ENCODE measurements around the gene OTUD6A.

OTUD6A gene

GRCh38 chrX:70033348-70034051, 28.8 kb upstream of the OTUD6A start:
- H3K9me3 ChIP-seq (ENCODE audit: control insufficient read depth in 1 of 2, low read length in 2 of 2): no peaks in the 10 kb centered on the region
- no peak overlapping the region for H3K4me3 ChIP-seq (ENCODE audit: low read depth in 1 of 2, low read length in 2 of 2)
- no peaks in the 10 kb centered on the region for H3K27me3 ChIP-seq (ENCODE audit: low read depth, low read length)
- no peaks in the 10 kb centered on the region for H3K36me3 ChIP-seq (ENCODE audit: control insufficient read depth in 1 of 2, insufficient read depth in 2 of 2, low read length in 2 of 2)
- H3K4me1 ChIP-seq (ENCODE audit: control insufficient read depth in 1 of 2, insufficient read depth in 2 of 2, low read length in 2 of 2): no peaks in the 10 kb centered on the region
- no peak overlapping the region for H3K27ac ChIP-seq (ENCODE audit: low read length)

- Histone ChIP-seq H3K27ac (ENCODE audit: low read length) (no peak overlapping the region), H3K27me3 (ENCODE audit: low read depth, low read length) (no peaks in the 10 kb centered on the region), H3K9me3 (ENCODE audit: control insufficient read depth in 1 of 2, low read length in 2 of 2) (no peaks in the 10 kb centered on the region), H3K4me3 (ENCODE audit: low read depth in 1 of 2, low read length in 2 of 2) (no peak overlapping the region), H3K4me1 (ENCODE audit: control insufficient read depth in 1 of 2, insufficient read depth in 2 of 2, low read length in 2 of 2) (no peaks in the 10 kb centered on the region), H3K36me3 (ENCODE audit: control insufficient read depth in 1 of 2, insufficient read depth in 2 of 2, low read length in 2 of 2) (no peaks in the 10 kb centered on the region)
Measured at GRCh38 chrX:70034646-70035045, 27.6 kb upstream of the OTUD6A start.

- no peak overlapping the region for H3K27ac ChIP-seq (ENCODE audit: low read length)
- no peaks in the 10 kb centered on the region for H3K27me3 ChIP-seq (ENCODE audit: low read depth, low read length)
- no peaks in the 10 kb centered on the region for H3K4me1 ChIP-seq (ENCODE audit: control insufficient read depth in 1 of 2, insufficient read depth in 2 of 2, low read length in 2 of 2)
- H3K4me3 ChIP-seq (ENCODE audit: low read depth in 1 of 2, low read length in 2 of 2): no peak overlapping the region
- no peaks in the 10 kb centered on the region for H3K36me3 ChIP-seq (ENCODE audit: control insufficient read depth in 1 of 2, insufficient read depth in 2 of 2, low read length in 2 of 2)
- no peaks in the 10 kb centered on the region for H3K9me3 ChIP-seq (ENCODE audit: control insufficient read depth in 1 of 2, low read length in 2 of 2)
Measured at GRCh38 chrX:70038515-70038914, 23.7 kb upstream of the OTUD6A start.

- Histone ChIP-seq H3K9me3 (ENCODE audit: control insufficient read depth in 1 of 2, low read length in 2 of 2) (no peaks in the 10 kb centered on the region), H3K4me1 (ENCODE audit: control insufficient read depth in 1 of 2, insufficient read depth in 2 of 2, low read length in 2 of 2) (no peaks in the 10 kb centered on the region), H3K27ac (ENCODE audit: low read length) (no peak overlapping the region), H3K36me3 (ENCODE audit: control insufficient read depth in 1 of 2, insufficient read depth in 2 of 2, low read length in 2 of 2) (no peaks in the 10 kb centered on the region), H3K4me3 (ENCODE audit: low read depth in 1 of 2, low read length in 2 of 2) (no peak overlapping the region), H3K27me3 (ENCODE audit: low read depth, low read length) (no peaks in the 10 kb centered on the region)
Measured at GRCh38 chrX:70038951-70039350, 23.3 kb upstream of the OTUD6A start.

- Histone ChIP-seq H3K4me1 (ENCODE audit: control insufficient read depth in 1 of 2, insufficient read depth in 2 of 2, low read length in 2 of 2) (no peaks in the 10 kb centered on the region), H3K27me3 (ENCODE audit: low read depth, low read length) (no peaks in the 10 kb centered on the region), H3K4me3 (ENCODE audit: low read depth in 1 of 2, low read length in 2 of 2) (no peak overlapping the region), H3K36me3 (ENCODE audit: control insufficient read depth in 1 of 2, insufficient read depth in 2 of 2, low read length in 2 of 2) (no peaks in the 10 kb centered on the region), H3K9me3 (ENCODE audit: control insufficient read depth in 1 of 2, low read length in 2 of 2) (no peaks in the 10 kb centered on the region), H3K27ac (ENCODE audit: low read length) (no peak overlapping the region)
Measured at GRCh38 chrX:70039758-70040157, 22.5 kb upstream of the OTUD6A start.

GRCh38 chrX:70041993-70042392, 20.3 kb upstream of the OTUD6A start:
- Histone ChIP-seq H3K4me3 (ENCODE audit: low read depth in 1 of 2, low read length in 2 of 2) (no peak overlapping the region), H3K9me3 (ENCODE audit: control insufficient read depth in 1 of 2, low read length in 2 of 2) (no peaks in the 10 kb centered on the region), H3K27me3 (ENCODE audit: low read depth, low read length) (no peaks in the 10 kb centered on the region), H3K27ac (ENCODE audit: low read length) (no peak overlapping the region), H3K4me1 (ENCODE audit: control insufficient read depth in 1 of 2, insufficient read depth in 2 of 2, low read length in 2 of 2) (no peaks in the 10 kb centered on the region), H3K36me3 (ENCODE audit: control insufficient read depth in 1 of 2, insufficient read depth in 2 of 2, low read length in 2 of 2) (no peaks in the 10 kb centered on the region)

- Histone ChIP-seq H3K27ac (ENCODE audit: low read length) (no peak overlapping the region), H3K4me1 (ENCODE audit: control insufficient read depth in 1 of 2, insufficient read depth in 2 of 2, low read length in 2 of 2) (no peaks in the 10 kb centered on the region)
Measured at GRCh38 chrX:70042399-70043371, 19.6 kb upstream of the OTUD6A start.

GRCh38 chrX:70043685-70044084, 18.6 kb upstream of the OTUD6A start:
- Histone ChIP-seq H3K4me1 (ENCODE audit: control insufficient read depth in 1 of 2, insufficient read depth in 2 of 2, low read length in 2 of 2) (no peaks in the 10 kb centered on the region), H3K4me3 (ENCODE audit: low read depth in 1 of 2, low read length in 2 of 2) (no peak overlapping the region), H3K36me3 (ENCODE audit: control insufficient read depth in 1 of 2, insufficient read depth in 2 of 2, low read length in 2 of 2) (no peaks in the 10 kb centered on the region), H3K27me3 (ENCODE audit: low read depth, low read length) (no peaks in the 10 kb centered on the region), H3K27ac (ENCODE audit: low read length) (no peak overlapping the region), H3K9me3 (ENCODE audit: control insufficient read depth in 1 of 2, low read length in 2 of 2) (no peaks in the 10 kb centered on the region)

More at GRCh38 chrX:70042399-70043371, 19.6 kb upstream of the OTUD6A start:
- Histone ChIP-seq H3K9me3 (ENCODE audit: control insufficient read depth in 1 of 2, low read length in 2 of 2) (no peaks in the 10 kb centered on the region), H3K36me3 (ENCODE audit: control insufficient read depth in 1 of 2, insufficient read depth in 2 of 2, low read length in 2 of 2) (no peaks in the 10 kb centered on the region), H3K4me3 (ENCODE audit: low read depth in 1 of 2, low read length in 2 of 2) (no peak overlapping the region), H3K27me3 (ENCODE audit: low read depth, low read length) (no peaks in the 10 kb centered on the region)

- Histone ChIP-seq H3K4me3 (ENCODE audit: low read depth in 1 of 2, low read length in 2 of 2) (no peak overlapping the region), H3K36me3 (ENCODE audit: control insufficient read depth in 1 of 2, insufficient read depth in 2 of 2, low read length in 2 of 2) (no peaks in the 10 kb centered on the region), H3K4me1 (ENCODE audit: control insufficient read depth in 1 of 2, insufficient read depth in 2 of 2, low read length in 2 of 2) (no peaks in the 10 kb centered on the region), H3K27me3 (ENCODE audit: low read depth, low read length) (no peaks in the 10 kb centered on the region), H3K27ac (ENCODE audit: low read length) (no peak overlapping the region), H3K9me3 (ENCODE audit: control insufficient read depth in 1 of 2, low read length in 2 of 2) (no peaks in the 10 kb centered on the region)
Measured at GRCh38 chrX:70044541-70045245, 17.6 kb upstream of the OTUD6A start.

- Histone ChIP-seq H3K27me3 (ENCODE audit: low read depth, low read length) (no peaks in the 10 kb centered on the region), H3K4me1 (ENCODE audit: control insufficient read depth in 1 of 2, insufficient read depth in 2 of 2, low read length in 2 of 2) (no peaks in the 10 kb centered on the region), H3K27ac (ENCODE audit: low read length) (no peak overlapping the region), H3K36me3 (ENCODE audit: control insufficient read depth in 1 of 2, insufficient read depth in 2 of 2, low read length in 2 of 2) (no peaks in the 10 kb centered on the region), H3K9me3 (ENCODE audit: control insufficient read depth in 1 of 2, low read length in 2 of 2) (no peaks in the 10 kb centered on the region), H3K4me3 (ENCODE audit: low read depth in 1 of 2, low read length in 2 of 2) (no peak overlapping the region)
Measured at GRCh38 chrX:70046978-70047377, 15.3 kb upstream of the OTUD6A start.

GRCh38 chrX:70049406-70049805, 12.9 kb upstream of the OTUD6A start:
- Histone ChIP-seq H3K27me3 (ENCODE audit: low read depth, low read length) (no peaks in the 10 kb centered on the region), H3K4me1 (ENCODE audit: control insufficient read depth in 1 of 2, insufficient read depth in 2 of 2, low read length in 2 of 2) (no peaks in the 10 kb centered on the region), H3K27ac (ENCODE audit: low read length) (no peak overlapping the region)

More at GRCh38 chrX:70049406-70049805, 12.9 kb upstream of the OTUD6A start:
- Histone ChIP-seq H3K9me3 (ENCODE audit: control insufficient read depth in 1 of 2, low read length in 2 of 2) (no peaks in the 10 kb centered on the region), H3K4me3 (ENCODE audit: low read depth in 1 of 2, low read length in 2 of 2) (no peak overlapping the region), H3K36me3 (ENCODE audit: control insufficient read depth in 1 of 2, insufficient read depth in 2 of 2, low read length in 2 of 2) (no peaks in the 10 kb centered on the region)

All from muscle layer of duodenum (tissue), 2 donors.